Measurements from ENCODE around the gene WDPCP. TPM values are rescaled to one million over a fixed set of nuclear protein-coding genes. Genes with fewer than 3 reads are reported as not detected.
"Not testable (repeated sequence)": the region's sequence is repeated elsewhere in the genome, so short reads cannot be mapped to it uniquely, and the experiment has no call there.

The WDPCP gene
- total and polyA plus RNA-seq, 2 donors = 5.5 to 10.4 TPM

DNA sequence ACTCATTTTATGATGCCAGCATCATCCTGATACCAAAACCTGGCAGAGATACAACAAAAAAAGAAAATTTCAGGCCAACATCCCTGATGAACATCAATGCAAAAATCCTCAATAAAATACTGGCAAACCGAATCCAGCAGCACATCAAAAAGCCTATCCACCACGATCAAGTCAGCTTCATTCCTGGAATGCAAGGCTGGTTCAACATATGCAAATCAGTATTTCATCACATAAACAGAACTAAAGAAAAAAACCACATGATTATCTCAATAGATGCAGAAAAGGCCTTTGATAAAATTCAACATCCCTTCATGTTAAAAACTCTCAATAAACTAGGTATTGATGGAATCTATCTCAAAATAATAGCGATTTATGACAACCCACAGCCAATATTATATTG lies 29.4 kb downstream of the WDPCP start:
- H3K4me1 ChIP-seq (ENCODE audit: control insufficient read depth in 2 of 2, insufficient read depth in 2 of 2, low read length in 2 of 2); DNase-seq (ENCODE audit: low read depth in 6 of 9, low spot score in 9 of 9); H3K9me3 ChIP-seq (ENCODE audit: control insufficient read depth in 2 of 2, insufficient read depth in 1 of 2, low read length in 1 of 2); H3K4me3 ChIP-seq (ENCODE audit: low read length in 2 of 2); H3K27me3 ChIP-seq (ENCODE audit: control insufficient read depth in 2 of 2, insufficient read depth in 1 of 2, low read length in 1 of 2); H3K27ac ChIP-seq (ENCODE audit: low read depth in 1 of 2, low read length in 1 of 2); H3K36me3 ChIP-seq (ENCODE audit: control insufficient read depth in 2 of 2, insufficient read depth in 2 of 2, low read length in 1 of 2): not testable (repeated sequence)
- 87% methylated on average over 3 of the region's 3 CpGs for WGBS

DNA sequence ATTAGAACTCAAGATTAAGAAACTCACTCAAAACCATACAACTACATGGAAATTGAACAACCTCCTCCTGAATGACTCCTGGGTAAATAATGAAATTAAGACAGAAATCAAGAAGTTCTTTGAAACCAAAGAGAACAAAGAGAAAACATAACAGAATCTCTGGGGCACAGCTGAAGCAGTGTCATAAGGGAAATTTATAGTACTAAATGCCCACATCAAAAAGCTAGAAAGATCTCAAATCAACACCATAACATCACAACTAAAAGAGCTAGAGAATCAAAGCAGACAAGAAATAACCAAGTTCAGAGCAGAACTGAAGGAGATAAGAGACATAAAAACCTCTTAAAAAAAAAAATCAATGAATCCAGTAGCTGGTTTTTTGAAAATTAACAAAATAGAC lies 30.5 kb downstream of the WDPCP start:
- peak in 1 of 9 donors; percentile 31 for DNase-seq (ENCODE audit: low read depth in 6 of 9, low spot score in 9 of 9)
- H3K4me3 ChIP-seq (ENCODE audit: low read length in 2 of 2); H3K27ac ChIP-seq (ENCODE audit: low read depth in 1 of 2, low read length in 1 of 2); H3K4me1 ChIP-seq (ENCODE audit: control insufficient read depth in 2 of 2, insufficient read depth in 2 of 2, low read length in 2 of 2); H3K36me3 ChIP-seq (ENCODE audit: control insufficient read depth in 2 of 2, insufficient read depth in 2 of 2, low read length in 1 of 2); H3K9me3 ChIP-seq (ENCODE audit: control insufficient read depth in 2 of 2, insufficient read depth in 1 of 2, low read length in 1 of 2); H3K27me3 ChIP-seq (ENCODE audit: control insufficient read depth in 2 of 2, insufficient read depth in 1 of 2, low read length in 1 of 2): not testable (repeated sequence)

GRCh38 chr2:63555931-63556330 lies 32.3 kb downstream of the WDPCP start:
- 97% methylated on average over 3 of the region's 3 CpGs for WGBS
- H3K9me3 ChIP-seq (ENCODE audit: control insufficient read depth in 2 of 2, insufficient read depth in 1 of 2, low read length in 1 of 2) = peaks cover 0 to 4% of the 10 kb centered on the region in 2 donors
- H3K27ac ChIP-seq (ENCODE audit: low read depth in 1 of 2, low read length in 1 of 2) = no peak overlapping the region
- H3K36me3 ChIP-seq (ENCODE audit: control insufficient read depth in 2 of 2, insufficient read depth in 2 of 2, low read length in 1 of 2) = no peaks in the 10 kb centered on the region
- no peak for DNase-seq (ENCODE audit: low read depth in 6 of 9, low spot score in 9 of 9)
- H3K4me1 ChIP-seq (ENCODE audit: control insufficient read depth in 2 of 2, insufficient read depth in 2 of 2, low read length in 2 of 2) = no peaks in the 10 kb centered on the region
- H3K4me3 ChIP-seq (ENCODE audit: low read length in 2 of 2) = no peak overlapping the region
- no peaks in the 10 kb centered on the region for H3K27me3 ChIP-seq (ENCODE audit: control insufficient read depth in 2 of 2, insufficient read depth in 1 of 2, low read length in 1 of 2)

GRCh38 chr2:63555299-63555698 lies 33.0 kb downstream of the WDPCP start:
- 98% methylated on average over 7 of the region's 7 CpGs for WGBS

GRCh38 chr2:63553049-63553448 lies 35.2 kb downstream of the WDPCP start:
- Histone ChIP-seq H3K27me3 (ENCODE audit: control insufficient read depth in 2 of 2, insufficient read depth in 1 of 2, low read length in 1 of 2) (no peaks in the 10 kb centered on the region), H3K4me1 (ENCODE audit: control insufficient read depth in 2 of 2, insufficient read depth in 2 of 2, low read length in 2 of 2) (no peaks in the 10 kb centered on the region), H3K27ac (ENCODE audit: low read depth in 1 of 2, low read length in 1 of 2) (no peak overlapping the region), H3K36me3 (ENCODE audit: control insufficient read depth in 2 of 2, insufficient read depth in 2 of 2, low read length in 1 of 2) (no peaks in the 10 kb centered on the region), H3K9me3 (ENCODE audit: control insufficient read depth in 2 of 2, insufficient read depth in 1 of 2, low read length in 1 of 2) (no peaks in the 10 kb centered on the region), H3K4me3 (ENCODE audit: low read length in 2 of 2) (no peak overlapping the region)
- no peak for DNase-seq (ENCODE audit: low read depth in 6 of 9, low spot score in 9 of 9)
- 87% methylated on average over 4 of the region's 4 CpGs for WGBS

More at GRCh38 chr2:63555299-63555698, 33.0 kb downstream of the WDPCP start:
- H3K27ac ChIP-seq (ENCODE audit: low read depth in 1 of 2, low read length in 1 of 2) = no peak overlapping the region
- no peak overlapping the region for H3K4me3 ChIP-seq (ENCODE audit: low read length in 2 of 2)
- no peaks in the 10 kb centered on the region for H3K27me3 ChIP-seq (ENCODE audit: control insufficient read depth in 2 of 2, insufficient read depth in 1 of 2, low read length in 1 of 2)
- no peak for DNase-seq (ENCODE audit: low read depth in 6 of 9, low spot score in 9 of 9)
- H3K36me3 ChIP-seq (ENCODE audit: control insufficient read depth in 2 of 2, insufficient read depth in 2 of 2, low read length in 1 of 2) = no peaks in the 10 kb centered on the region
- H3K4me1 ChIP-seq (ENCODE audit: control insufficient read depth in 2 of 2, insufficient read depth in 2 of 2, low read length in 2 of 2) = no peaks in the 10 kb centered on the region
- peaks cover 0 to 4% of the 10 kb centered on the region in 2 donors for H3K9me3 ChIP-seq (ENCODE audit: control insufficient read depth in 2 of 2, insufficient read depth in 1 of 2, low read length in 1 of 2)

- Histone ChIP-seq H3K9me3 (ENCODE audit: control insufficient read depth in 2 of 2, insufficient read depth in 1 of 2, low read length in 1 of 2) (no peaks in the 10 kb centered on the region), H3K27ac (ENCODE audit: low read depth in 1 of 2, low read length in 1 of 2) (no peak overlapping the region), H3K4me3 (ENCODE audit: low read length in 2 of 2) (no peak overlapping the region), H3K27me3 (ENCODE audit: control insufficient read depth in 2 of 2, insufficient read depth in 1 of 2, low read length in 1 of 2) (no peaks in the 10 kb centered on the region), H3K36me3 (ENCODE audit: control insufficient read depth in 2 of 2, insufficient read depth in 2 of 2, low read length in 1 of 2) (no peaks in the 10 kb centered on the region), H3K4me1 (ENCODE audit: control insufficient read depth in 2 of 2, insufficient read depth in 2 of 2, low read length in 2 of 2) (no peaks in the 10 kb centered on the region)
- 99% methylated on average over 2 of the region's 2 CpGs for WGBS
- no peak for DNase-seq (ENCODE audit: low read depth in 6 of 9, low spot score in 9 of 9)
These were observed 43.3 kb downstream of the WDPCP start for GRCh38 chr2:63545023-63545422.

- Histone ChIP-seq H3K27me3 (ENCODE audit: control insufficient read depth in 2 of 2, insufficient read depth in 1 of 2, low read length in 1 of 2) (no peaks in the 10 kb centered on the region), H3K4me1 (ENCODE audit: control insufficient read depth in 2 of 2, insufficient read depth in 2 of 2, low read length in 2 of 2) (no peaks in the 10 kb centered on the region)
- 100% methylated on average over 1 of the region's 1 CpG for WGBS
These were observed 44.2 kb downstream of the WDPCP start for GRCh38 chr2:63544017-63544627.

GRCh38 chr2:63539416-63540162 lies 48.7 kb downstream of the WDPCP start:
- Histone ChIP-seq H3K9me3 (ENCODE audit: control insufficient read depth in 2 of 2, insufficient read depth in 1 of 2, low read length in 1 of 2) (no peaks in the 10 kb centered on the region), H3K27ac (ENCODE audit: low read depth in 1 of 2, low read length in 1 of 2) (no peak overlapping the region), H3K4me1 (ENCODE audit: control insufficient read depth in 2 of 2, insufficient read depth in 2 of 2, low read length in 2 of 2) (no peaks in the 10 kb centered on the region), H3K36me3 (ENCODE audit: control insufficient read depth in 2 of 2, insufficient read depth in 2 of 2, low read length in 1 of 2) (no peaks in the 10 kb centered on the region), H3K27me3 (ENCODE audit: control insufficient read depth in 2 of 2, insufficient read depth in 1 of 2, low read length in 1 of 2) (no peaks in the 10 kb centered on the region), H3K4me3 (ENCODE audit: low read length in 2 of 2) (no peak overlapping the region)
- 99% methylated on average over 6 of the region's 6 CpGs for WGBS
- DNase-seq (ENCODE audit: low read depth in 6 of 9, low spot score in 9 of 9) = no peak

More at GRCh38 chr2:63544017-63544627, 44.2 kb downstream of the WDPCP start:
- Histone ChIP-seq H3K27ac (ENCODE audit: low read depth in 1 of 2, low read length in 1 of 2) (no peak overlapping the region), H3K36me3 (ENCODE audit: control insufficient read depth in 2 of 2, insufficient read depth in 2 of 2, low read length in 1 of 2) (no peaks in the 10 kb centered on the region), H3K9me3 (ENCODE audit: control insufficient read depth in 2 of 2, insufficient read depth in 1 of 2, low read length in 1 of 2) (no peaks in the 10 kb centered on the region), H3K4me3 (ENCODE audit: low read length in 2 of 2) (no peak overlapping the region)
- DNase-seq (ENCODE audit: low read depth in 6 of 9, low spot score in 9 of 9) = peak in 5 of 9 donors; percentile 6 to 41 (median 12)

GRCh38 chr2:63538390-63538789 lies 49.9 kb downstream of the WDPCP start:
- no peaks in the 10 kb centered on the region for H3K4me1 ChIP-seq (ENCODE audit: control insufficient read depth in 2 of 2, insufficient read depth in 2 of 2, low read length in 2 of 2)
- no peaks in the 10 kb centered on the region for H3K27me3 ChIP-seq (ENCODE audit: control insufficient read depth in 2 of 2, insufficient read depth in 1 of 2, low read length in 1 of 2)
- no peaks in the 10 kb centered on the region for H3K36me3 ChIP-seq (ENCODE audit: control insufficient read depth in 2 of 2, insufficient read depth in 2 of 2, low read length in 1 of 2)
- DNase-seq (ENCODE audit: low read depth in 6 of 9, low spot score in 9 of 9) = no peak
- H3K9me3 ChIP-seq (ENCODE audit: control insufficient read depth in 2 of 2, insufficient read depth in 1 of 2, low read length in 1 of 2) = no peaks in the 10 kb centered on the region
- no peak overlapping the region for H3K4me3 ChIP-seq (ENCODE audit: low read length in 2 of 2)
- no peak overlapping the region for H3K27ac ChIP-seq (ENCODE audit: low read depth in 1 of 2, low read length in 1 of 2)

Data from thymus (tissue), 11 donors.